HepG2 (cell line): ENCODE results near the gene POU6F2. TPM values are rescaled to one million over a fixed set of nuclear protein-coding genes. Genes with fewer than 3 reads are reported as not detected.

ENCODE experiments used
- ATAC-seq: fragments of 200-7000 bp; cut with Tn5 transposase; 3 replicates; pipeline ENCODE4 v1.9.1; 2020; ENCODE audit warnings: mild to moderate bottlenecking, moderate library complexity
- BruUV-seq: library from RNA; stranded (reverse); fragments of 400-500 nt; replicated peaks from 2 replicates; lab custom pipeline; 2021; lab: Mats Ljungman, UMichigan
- CTCF ChIA-PET: fragments of 300-600 bp; formaldehyde crosslinking; extraction: SDS; loops from one replicate; lab custom pipeline; 2021; ENCODE audit warnings: low total read pairs, inconsistent platforms, low intra/inter-chr PET ratio; lab: Yijun Ruan, JAX
- POLR2A ChIA-PET: fragments of 350-600 bp; sonication (Branson Sonifier 250); formaldehyde crosslinking; loops from one replicate; lab custom pipeline; 2020; ENCODE audit warnings: antibody characterized with exemption, inconsistent platforms; lab: Yijun Ruan, JAX
- DNase-seq: peaks from one replicate; pipeline ENCODE4 v3.0.0-alpha.2; 2015; ENCODE audit warnings: low spot score
- FAIRE-seq: peaks from 3 replicates; lab custom pipeline; 2011; peaks lifted over from hg19 to GRCh38; lab: Jason Lieb, UNC
- H2AFZ ChIP-seq: one replicate; pipeline ENCODE4 v1.6.1; 2011; ENCODE audit warnings: low read length, inconsistent platforms
- H3K27ac ChIP-seq: fragments of 300-600 bp; 3 replicates; pipeline ENCODE4 v1.8.0; 2011; ENCODE audit warnings: mixed run types, mild to moderate bottlenecking, mixed read lengths, low read length, inconsistent platforms; ENCODE audit not compliant: insufficient read depth; ENCODE audit errors: extremely low read length
- H3K27me3 ChIP-seq, 2 experiments: fragments of 200-600 bp in 1 of 2; 2 replicates in 1 of 2; 3 replicates in 1 of 2; pipeline versions ENCODE4 v1.6.0 to v1.8.0; 2011; ENCODE audit warnings: low read length in 2 of 2, mild to moderate bottlenecking in 2 of 2, moderate library complexity in 2 of 2, inconsistent platforms in 1 of 2; ENCODE audit not compliant: insufficient read depth in 2 of 2, control insufficient read depth in 1 of 2
- H3K36me3 ChIP-seq, 2 experiments: fragments of 200-600 bp in 1 of 2; replicated peaks in 1 of 2; 2 replicates in 1 of 2; 3 replicates in 1 of 2; pipeline versions ENCODE4 v1.5.1 to v1.8.0; 2011; ENCODE audit warnings: low read length in 2 of 2, inconsistent platforms in 1 of 2; ENCODE audit not compliant: insufficient read depth in 2 of 2, control insufficient read depth in 1 of 2
- H3K4me1 ChIP-seq: 2 replicates; pipeline ENCODE4 v1.5.1; 2012; ENCODE audit warnings: low read length, inconsistent platforms; ENCODE audit not compliant: insufficient read depth
- H3K4me2 ChIP-seq: 2 replicates; pipeline ENCODE4 v1.6.0; 2011; ENCODE audit warnings: low read depth, low read length, inconsistent platforms
- H3K4me3 ChIP-seq, 3 experiments: fragments of 200-600 bp in 1 of 3; sonication (generic), shearing (Covaris generic) in 1 of 3; replicated peaks in 1 of 3; 2 replicates each; pipeline ENCODE4 v1.5.1; 2011 to 2016; ENCODE audit warnings: low read length in 3 of 3, inconsistent platforms in 2 of 3, low read depth in 2 of 3, mild to moderate bottlenecking in 2 of 3, control low read depth in 1 of 3, mixed read lengths in 1 of 3; ENCODE audit not compliant: insufficient read depth in 1 of 3
- H3K79me2 ChIP-seq: one replicate; pipeline ENCODE4 v1.6.1; 2011; ENCODE audit warnings: low read length, inconsistent platforms; ENCODE audit not compliant: insufficient read depth
- H3K9ac ChIP-seq: 2 replicates; pipeline ENCODE4 v1.6.0; 2011; ENCODE audit warnings: mild to moderate bottlenecking, low read depth, low read length, inconsistent platforms; ENCODE audit not compliant: insufficient read depth
- H3K9me3 ChIP-seq: 2 replicates; pipeline ENCODE4 v1.5.1; 2012; ENCODE audit warnings: mild to moderate bottlenecking, low read length
- H4K20me1 ChIP-seq: 2 replicates; pipeline ENCODE4 v1.6.0; 2011; ENCODE audit warnings: inconsistent platforms, mild to moderate bottlenecking, low read length, moderate library complexity; ENCODE audit not compliant: insufficient read depth
- ATM ChIP-seq: fragments of 450-650 bp; IDR thresholded peaks from 2 replicates; pipeline ENCODE4 v1.7.1; 2017; ENCODE audit warnings: mild to moderate bottlenecking, borderline replicate concordance
- EP300 ChIP-seq, 3 experiments: sonication (generic) in 1 of 3; formaldehyde crosslinking in 1 of 3; IDR thresholded peaks; 2 replicates each; pipeline versions ENCODE4 v1.5.1 to v1.6.1; 2011 to 2020; ENCODE audit warnings: low read depth in 2 of 3, low read length in 2 of 3, borderline replicate concordance in 1 of 3, improper control_type of control experiment in 1 of 3, mild to moderate bottlenecking in 1 of 3, missing genetic modification reagents in 1 of 3, moderate library complexity in 1 of 3
- GPBP1L1 ChIP-seq: sonication (generic); formaldehyde crosslinking; IDR thresholded peaks from 2 replicates; pipeline ENCODE4 v1.5.0; 2020; ENCODE audit warnings: mild to moderate bottlenecking, missing genetic modification reagents
- HHEX ChIP-seq: IDR thresholded peaks from 2 replicates; pipeline ENCODE4 v1.6.1; 2016; ENCODE audit warnings: control low read depth
- JUNB ChIP-seq: sonication (generic); formaldehyde crosslinking; IDR thresholded peaks from 2 replicates; pipeline ENCODE4 v1.8.0; 2022; ENCODE audit warnings: missing genetic modification reagents, mild to moderate bottlenecking, borderline replicate concordance
- JUND ChIP-seq: sonication (generic); formaldehyde crosslinking; IDR thresholded peaks from 2 replicates; pipeline ENCODE4 v1.8.0; 2022; ENCODE audit warnings: mild to moderate bottlenecking, missing genetic modification reagents
- RXRB ChIP-seq: IDR thresholded peaks from 2 replicates; pipeline ENCODE4 v1.6.1; 2016; ENCODE audit warnings: borderline replicate concordance, missing genetic modification reagents, missing compliant biosample characterization
- SALL2 ChIP-seq: sonication (generic); formaldehyde crosslinking; IDR thresholded peaks from 2 replicates; pipeline ENCODE4 v1.8.1; 2023; ENCODE audit warnings: mild to moderate bottlenecking, missing genetic modification reagents, inconsistent platforms
- TOPORS ChIP-seq: sonication (generic); formaldehyde crosslinking; IDR thresholded peaks from 2 replicates; pipeline ENCODE4 v1.8.0; 2023; ENCODE audit warnings: mild to moderate bottlenecking, missing genetic modification reagents
- TP53 ChIP-seq: sonication (generic); formaldehyde crosslinking; conservative IDR thresholded peaks from 2 replicates; pipeline ENCODE4 v1.4.0; 2020; ENCODE audit warnings: missing genetic modification reagents
- TSC22D2 ChIP-seq: sonication (generic); formaldehyde crosslinking; IDR thresholded peaks from 2 replicates; pipeline ENCODE4 v1.5.1; 2020; ENCODE audit warnings: missing genetic modification reagents, mild to moderate bottlenecking, borderline replicate concordance
- ZNF609 ChIP-seq: sonication (generic); formaldehyde crosslinking; IDR thresholded peaks from 2 replicates; pipeline ENCODE4 v1.4.0; 2020; ENCODE audit warnings: mild to moderate bottlenecking, missing genetic modification reagents, borderline replicate concordance
- ZNF7 ChIP-seq: IDR thresholded peaks from 2 replicates; pipeline ENCODE4 v1.6.1; 2016; ENCODE audit warnings: missing biosample characterization, missing genetic modification reagents
- ZSCAN29 ChIP-seq: sonication (generic); formaldehyde crosslinking; conservative IDR thresholded peaks from 2 replicates; pipeline ENCODE4 v1.4.0; 2020; ENCODE audit warnings: mild to moderate bottlenecking, missing genetic modification reagents
- in situ Hi-C: cut with HindIII; loops from 2 replicates; pipeline ENCODE4 v1.10.0; 2017; ENCODE audit warnings: low pct_unique_long_range_greater_than_20kb; ENCODE audit not compliant: extremely low pct_ligation_motif_present
- intact Hi-C: fragments of 100-400 bp; cut with micrococcal nuclease; formaldehyde crosslinking; loops from one replicate; pipeline ENCODE4 v1.10.0; 2022; ENCODE audit not compliant: unreplicated experiment
- polyA plus RNA-seq, 8 experiments: library from polyadenylated mRNA; depleted of rRNA in 3 of 8; stranded (reverse) in 7 of 8; unstranded in 1 of 8; fragments of >200 nt; fragmentation: Illumina TruSeq in 4 of 8; extraction: Trizol in 4 of 8; gene quantifications; 2 replicates each; pipeline versions ENCODE4 v1.2.1 to v1.2.3, GENCODE V29; 2011 to 2016; ENCODE audit warnings: low read depth in 4 of 8, missing spikeins in 1 of 8, mixed read lengths in 1 of 8; ENCODE audit not compliant: insufficient read depth in 1 of 8
- total RNA-seq, 5 experiments: library from RNA; depleted of rRNA; stranded (reverse); fragments of >200 nt; fragmentation: Illumina TruSeq; extraction: Trizol; gene quantifications; 2 replicates each; pipeline ENCODE4 v1.2.3, GENCODE V29; 2016; ENCODE audit warnings: low read depth in 1 of 5
- TF ChIP-seq, protein P1 (sequence below): IDR thresholded peaks from 2 replicates; pipeline ENCODE4 v1.6.1; 2016
- TF ChIP-seq, protein P2 (sequence below): sonication (generic); formaldehyde crosslinking; IDR thresholded peaks from 2 replicates; pipeline ENCODE4 v1.8.0; 2023; ENCODE audit warnings: mild to moderate bottlenecking, missing genetic modification reagents

The POU6F2 gene
- total and polyA plus RNA-seq, 2 of the 13 experiments (the other 11 are each of a cell fraction or from before 2014, with no cell fraction given), result not detected

DNA sequence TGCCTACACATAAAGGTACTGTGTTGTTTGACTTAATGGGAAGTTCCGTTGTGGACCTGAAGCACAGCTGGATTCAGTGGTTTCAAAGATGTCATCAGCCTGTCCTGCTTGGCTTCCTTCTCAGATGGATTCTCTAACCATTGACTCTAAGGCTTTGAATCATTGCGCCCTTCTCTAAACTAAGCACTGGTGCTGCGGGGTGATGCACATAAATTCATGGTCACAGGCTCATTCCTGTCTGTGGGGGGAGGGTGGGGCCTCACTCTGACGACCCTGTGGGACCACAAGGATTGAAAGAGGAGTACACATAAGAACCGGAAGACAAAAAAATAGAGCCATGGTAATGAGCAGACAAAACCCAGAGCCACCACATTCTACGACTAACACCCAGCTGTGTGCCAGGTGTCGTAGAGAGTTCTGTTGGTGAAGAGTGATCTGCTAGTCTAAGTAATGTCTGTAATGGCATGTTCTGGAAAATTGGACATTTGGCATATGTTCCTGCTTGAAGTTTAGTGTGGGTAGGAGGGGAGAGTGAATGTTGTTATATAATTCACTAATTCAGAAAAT lies 491.2 kb downstream of the POU6F2 start (continued):
- TF ChIP-seq ZNF609 (CRISPR knock-in tag), result no peak
- no peak for TF ChIP-seq JUND (CRISPR knock-in tag)
- no peak for TF ChIP-seq ZSCAN29 (CRISPR knock-in tag)
- TF ChIP-seq GPBP1L1 (CRISPR knock-in tag), result no peak

GRCh38 chr7:39480901-39481300 lies 503.2 kb downstream of the POU6F2 start:
- no peaks in the 10 kb centered on the region for H3K27me3 ChIP-seq
- H3K9ac ChIP-seq, result no peak overlapping the region
- no peaks in the 10 kb centered on the region for H4K20me1 ChIP-seq
- H3K27ac ChIP-seq, result no peak overlapping the region
- no peaks in the 10 kb centered on the region for H3K4me1 ChIP-seq
- no peak overlapping the region for H3K4me2 ChIP-seq
- FAIRE-seq, result no peak
- in situ Hi-C loops, result no loop called here
- H3K9me3 ChIP-seq, result no peaks in the 10 kb centered on the region
- H3K4me3 ChIP-seq, result no peak overlapping the region
- H2AFZ ChIP-seq, result no peak overlapping the region
- ATAC-seq, result no peak
- CTCF ChIA-PET, result no interaction called here
- no peak for DNase-seq
- no peaks in the 10 kb centered on the region for H3K79me2 ChIP-seq
- H3K36me3 ChIP-seq, result no peaks in the 10 kb centered on the region
- intact Hi-C loops, result no loop called here
- POLR2A ChIA-PET, result no interaction called here
- no TSS peak for BruUV-seq
- TF ChIP-seq TSC22D2 (no peak), RXRB (CRISPR knock-in tag) (no peak), TP53 (CRISPR knock-in tag) (no peak), JUNB (CRISPR knock-in tag) (no peak), EP300 (IDR thresholded peaks at IDR 0.05; ENCODE audit: low read depth in 2 of 2, low read length in 2 of 2) (no peak), EP300 (CRISPR knock-in tag; IDR thresholded peaks at IDR 0.05; ENCODE audit: borderline replicate concordance) (no peak), ATM (no peak), HHEX (CRISPR knock-in tag) (no peak), TOPORS (no peak), ZNF7 (CRISPR knock-in tag) (no peak), SALL2 (CRISPR knock-in tag) (no peak)
- TF ChIP-seq, protein P1, sequence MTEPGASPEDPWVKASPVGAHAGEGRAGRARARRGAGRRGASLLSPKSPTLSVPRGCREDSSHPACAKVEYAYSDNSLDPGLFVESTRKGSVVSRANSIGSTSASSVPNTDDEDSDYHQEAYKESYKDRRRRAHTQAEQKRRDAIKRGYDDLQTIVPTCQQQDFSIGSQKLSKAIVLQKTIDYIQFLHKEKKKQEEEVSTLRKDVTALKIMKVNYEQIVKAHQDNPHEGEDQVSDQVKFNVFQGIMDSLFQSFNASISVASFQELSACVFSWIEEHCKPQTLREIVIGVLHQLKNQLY (CRISPR knock-in tag), result no peak
- TF ChIP-seq, protein P2, sequence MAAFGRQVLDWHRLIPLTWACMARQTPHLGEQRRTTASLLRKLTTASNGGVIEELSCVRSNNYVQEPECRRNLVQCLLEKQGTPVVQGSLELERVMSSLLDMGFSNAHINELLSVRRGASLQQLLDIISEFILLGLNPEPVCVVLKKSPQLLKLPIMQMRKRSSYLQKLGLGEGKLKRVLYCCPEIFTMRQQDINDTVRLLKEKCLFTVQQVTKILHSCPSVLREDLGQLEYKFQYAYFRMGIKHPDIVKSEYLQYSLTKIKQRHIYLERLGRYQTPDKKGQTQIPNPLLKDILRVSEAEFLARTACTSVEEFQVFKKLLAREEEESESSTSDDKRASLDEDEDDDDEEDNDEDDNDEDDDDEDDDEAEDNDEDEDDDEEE, result no peak
